HEK293 (cell line): ENCODE data around the gene TSPO.

ENCODE experiments used
- BCL11A ChIP-seq: fragments of 450-650 bp; formaldehyde crosslinking; IDR thresholded peaks from 2 replicates; pipeline ENCODE4 v1.5.1; 2016; ENCODE audit warnings: low read depth, missing biosample characterization, missing genetic modification characterization
- BCL11B ChIP-seq: fragments of 450-650 bp; formaldehyde crosslinking; IDR thresholded peaks from 2 replicates; pipeline ENCODE4 v1.5.1; 2016; ENCODE audit warnings: low read depth, missing biosample characterization, missing genetic modification characterization
- KLF1 ChIP-seq: fragments of 450-650 bp; formaldehyde crosslinking; IDR thresholded peaks from 2 replicates; pipeline ENCODE4 v1.5.1; 2016; ENCODE audit warnings: missing biosample characterization, missing genetic modification characterization
- KLF10 ChIP-seq: fragments of 450-650 bp; IDR thresholded peaks from 2 replicates; pipeline ENCODE4 v1.5.1; 2018; ENCODE audit warnings: missing biosample characterization, mild to moderate bottlenecking, missing genetic modification characterization
- KLF16 ChIP-seq: fragments of 450-650 bp; formaldehyde crosslinking; IDR thresholded peaks from 2 replicates; pipeline ENCODE4 v1.5.1; 2017; ENCODE audit warnings: missing biosample characterization, missing genetic modification characterization
- KLF17 ChIP-seq: fragments of 450-650 bp; formaldehyde crosslinking; IDR thresholded peaks from 2 replicates; pipeline ENCODE4 v1.5.1; 2016; ENCODE audit warnings: missing biosample characterization, missing genetic modification characterization
- KLF7 ChIP-seq: fragments of 450-650 bp; formaldehyde crosslinking; IDR thresholded peaks from 2 replicates; pipeline ENCODE4 v1.5.1; 2016; ENCODE audit warnings: missing biosample characterization, missing genetic modification characterization, borderline replicate concordance
- KLF8 ChIP-seq: fragments of 450-650 bp; formaldehyde crosslinking; IDR thresholded peaks from 2 replicates; pipeline ENCODE4 v1.5.1; 2016; ENCODE audit warnings: missing biosample characterization, missing genetic modification characterization
- KLF9 ChIP-seq: fragments of 450-650 bp; formaldehyde crosslinking; IDR thresholded peaks from 2 replicates; pipeline ENCODE4 v1.5.1; 2016; ENCODE audit warnings: missing biosample characterization, missing genetic modification characterization, low read depth
- OSR2 ChIP-seq: fragments of 450-650 bp; formaldehyde crosslinking; IDR thresholded peaks from 2 replicates; pipeline ENCODE4 v1.5.1; 2016; ENCODE audit warnings: missing biosample characterization, missing genetic modification characterization
- OVOL3 ChIP-seq: fragments of 450-650 bp; formaldehyde crosslinking; IDR thresholded peaks from 2 replicates; pipeline ENCODE4 v1.5.1; 2016; ENCODE audit warnings: missing biosample characterization, missing genetic modification characterization
- SCRT1 ChIP-seq: fragments of 450-650 bp; formaldehyde crosslinking; IDR thresholded peaks from 2 replicates; pipeline ENCODE4 v1.5.1; 2016; ENCODE audit warnings: missing biosample characterization, missing genetic modification characterization, borderline replicate concordance
- SCRT2 ChIP-seq: fragments of 450-650 bp; formaldehyde crosslinking; IDR thresholded peaks from 2 replicates; pipeline ENCODE4 v1.5.1; 2016; ENCODE audit warnings: missing biosample characterization, missing genetic modification characterization
- SP2 ChIP-seq: fragments of 450-650 bp; formaldehyde crosslinking; IDR thresholded peaks from 2 replicates; pipeline ENCODE4 v1.5.1; 2016; ENCODE audit warnings: missing biosample characterization, missing genetic modification characterization
- SP3 ChIP-seq: fragments of 450-650 bp; formaldehyde crosslinking; IDR thresholded peaks from 2 replicates; pipeline ENCODE4 v1.5.1; 2016; ENCODE audit warnings: missing biosample characterization, missing genetic modification characterization
- SP7 ChIP-seq: fragments of 450-650 bp; formaldehyde crosslinking; IDR thresholded peaks from 2 replicates; pipeline ENCODE4 v1.5.1; 2016; ENCODE audit warnings: missing biosample characterization, missing genetic modification characterization
- ZBTB48 ChIP-seq: fragments of 450-650 bp; formaldehyde crosslinking; IDR thresholded peaks from 2 replicates; pipeline ENCODE4 v1.5.1; 2016; ENCODE audit warnings: missing biosample characterization, missing genetic modification characterization
- ZFHX2 ChIP-seq: fragments of 450-650 bp; formaldehyde crosslinking; conservative IDR thresholded peaks from 2 replicates; pipeline ENCODE4 v1.5.1; 2016; ENCODE audit warnings: missing biosample characterization, missing genetic modification characterization
- ZIC2 ChIP-seq: fragments of 450-650 bp; formaldehyde crosslinking; IDR thresholded peaks from 2 replicates; pipeline ENCODE4 v1.5.1; 2016; ENCODE audit warnings: missing biosample characterization, missing genetic modification characterization
- ZNF112 ChIP-seq: fragments of 450-650 bp; formaldehyde crosslinking; IDR thresholded peaks from 2 replicates; pipeline ENCODE4 v1.5.0; 2017; ENCODE audit warnings: missing biosample characterization, missing genetic modification characterization
- ZNF175 ChIP-seq: fragments of 450-650 bp; formaldehyde crosslinking; IDR thresholded peaks from 2 replicates; pipeline ENCODE4 v1.5.1; 2016; ENCODE audit warnings: missing biosample characterization, missing genetic modification characterization
- ZNF18 ChIP-seq: fragments of 450-650 bp; formaldehyde crosslinking; IDR thresholded peaks from 2 replicates; pipeline ENCODE4 v1.5.1; 2016; ENCODE audit warnings: missing biosample characterization, missing genetic modification characterization
- ZNF223 ChIP-seq: fragments of 450-650 bp; formaldehyde crosslinking; IDR thresholded peaks from 2 replicates; pipeline ENCODE4 v1.5.1; 2016; ENCODE audit warnings: missing biosample characterization, missing genetic modification characterization
- ZNF239 ChIP-seq: fragments of 450-650 bp; formaldehyde crosslinking; IDR thresholded peaks from 2 replicates; pipeline ENCODE4 v1.5.1; 2016; ENCODE audit warnings: missing biosample characterization, missing genetic modification characterization
- ZNF311 ChIP-seq: fragments of 450-650 bp; formaldehyde crosslinking; IDR thresholded peaks from 2 replicates; pipeline ENCODE4 v1.5.1; 2017; ENCODE audit warnings: missing biosample characterization, missing genetic modification characterization, borderline replicate concordance
- ZNF398 ChIP-seq: fragments of 450-650 bp; formaldehyde crosslinking; IDR thresholded peaks from 2 replicates; pipeline ENCODE4 v1.5.1; 2017; ENCODE audit warnings: missing biosample characterization, missing genetic modification characterization
- ZNF433 ChIP-seq: fragments of 450-650 bp; formaldehyde crosslinking; IDR thresholded peaks from 2 replicates; pipeline ENCODE4 v1.5.1; 2016; ENCODE audit warnings: missing biosample characterization, missing genetic modification characterization, low read depth
- ZNF449 ChIP-seq: fragments of 450-650 bp; formaldehyde crosslinking; IDR thresholded peaks from 2 replicates; pipeline ENCODE4 v1.5.1; 2017; ENCODE audit warnings: missing biosample characterization, mild to moderate bottlenecking, missing genetic modification characterization, moderate library complexity
- ZNF48 ChIP-seq: fragments of 450-650 bp; formaldehyde crosslinking; IDR thresholded peaks from 2 replicates; pipeline ENCODE4 v1.5.1; 2016; ENCODE audit warnings: missing biosample characterization, missing genetic modification characterization
- ZNF514 ChIP-seq: fragments of 450-650 bp; formaldehyde crosslinking; IDR thresholded peaks from 2 replicates; pipeline ENCODE4 v1.5.1; 2016; ENCODE audit warnings: missing biosample characterization, missing genetic modification characterization
- ZNF521 ChIP-seq: fragments of 450-650 bp; formaldehyde crosslinking; IDR thresholded peaks from 2 replicates; pipeline ENCODE4 v1.5.1; 2017; ENCODE audit warnings: missing biosample characterization, mild to moderate bottlenecking, missing genetic modification characterization
- ZNF530 ChIP-seq: fragments of 450-650 bp; formaldehyde crosslinking; IDR thresholded peaks from 2 replicates; pipeline ENCODE4 v1.5.1; 2016; ENCODE audit warnings: low read depth, missing biosample characterization, missing genetic modification characterization
- ZNF558 ChIP-seq: fragments of 450-650 bp; formaldehyde crosslinking; IDR thresholded peaks from 2 replicates; pipeline ENCODE4 v1.5.1; 2016; ENCODE audit warnings: missing biosample characterization, missing genetic modification characterization
- ZNF645 ChIP-seq: fragments of 450-650 bp; formaldehyde crosslinking; IDR thresholded peaks from 2 replicates; pipeline ENCODE4; 2016; ENCODE audit warnings: missing biosample characterization, missing genetic modification characterization
- ZNF837 ChIP-seq: fragments of 450-650 bp; formaldehyde crosslinking; IDR thresholded peaks from 2 replicates; pipeline ENCODE4 v1.5.1; 2016; ENCODE audit warnings: missing biosample characterization, missing genetic modification characterization
- ZSCAN30 ChIP-seq: fragments of 450-650 bp; IDR thresholded peaks from 2 replicates; pipeline ENCODE4 v1.5.1; 2018; ENCODE audit warnings: missing biosample characterization, mild to moderate bottlenecking, missing genetic modification characterization, moderate library complexity

The TSPO gene

GRCh38 chr22:43128928-43129424 is 22.4 kb upstream of the TSPO start (continued):
- no peak for TF ChIP-seq ZSCAN30 (tag by site-specific recombination)
- no peak for TF ChIP-seq ZNF223
- TF ChIP-seq ZNF645 (tag by site-specific recombination) = 0 out of 2 replicates have a peak, but pooled peaks have one; percentile 28
- 0 out of 2 replicates have a peak, but pooled peaks have one; percentile 10 for TF ChIP-seq ZFHX2
- no peak for TF ChIP-seq ZNF530
- 0 out of 2 replicates have a peak, but pooled peaks have one; percentile 32 for TF ChIP-seq KLF9 (tag by site-specific recombination)
- peak; percentile 41; the same call in 1 of the 2 replicates for TF ChIP-seq KLF8 (tag by site-specific recombination)
- TF ChIP-seq OSR2 (tag by site-specific recombination) = peak; percentile 97
- no peak for TF ChIP-seq ZNF18 (tag by site-specific recombination)
- TF ChIP-seq KLF10 (tag by site-specific recombination) = no peak
- no peak for TF ChIP-seq ZNF521 (tag by site-specific recombination)
- no peak for TF ChIP-seq ZNF837 (tag by site-specific recombination)
- peak; percentile 96 for TF ChIP-seq KLF1 (tag by site-specific recombination)
- no peak for TF ChIP-seq ZNF514 (tag by site-specific recombination)
- TF ChIP-seq KLF16 (tag by site-specific recombination) = peak; percentile 39; the same call in 1 of the 2 replicates
- no peak for TF ChIP-seq ZNF48
- no peak for TF ChIP-seq ZNF433 (tag by site-specific recombination)
- peak; percentile 100 for TF ChIP-seq SCRT2
- TF ChIP-seq ZNF449 (tag by site-specific recombination) = no peak
- peak; percentile 57; the same call in 1 of the 2 replicates for TF ChIP-seq SP7 (tag by site-specific recombination)
- peak; percentile 11; the same call in 1 of the 2 replicates for TF ChIP-seq SP2
- peak; percentile 30; the same call in 1 of the 2 replicates for TF ChIP-seq KLF17 (tag by site-specific recombination)
- no peak for TF ChIP-seq OVOL3
- peak; percentile 59 for TF ChIP-seq SP3
- peak; percentile 90; the same call in 1 of the 2 replicates for TF ChIP-seq KLF7 (tag by site-specific recombination)
- no peak for TF ChIP-seq ZNF112 (tag by site-specific recombination)
- peak; percentile 100 for TF ChIP-seq SCRT1 (tag by site-specific recombination)
- TF ChIP-seq ZNF558 = no peak
- no peak for TF ChIP-seq BCL11B
- no peak for TF ChIP-seq ZNF175
- TF ChIP-seq ZNF311 (tag by site-specific recombination) = no peak
- no peak for TF ChIP-seq ZNF398 (tag by site-specific recombination)
- peak; percentile 88 for TF ChIP-seq ZIC2
- no peak for TF ChIP-seq ZNF239 (tag by site-specific recombination)
- TF ChIP-seq ZBTB48 (tag by site-specific recombination) = no peak
- 0 out of 2 replicates have a peak, but pooled peaks have one; percentile 22 for TF ChIP-seq BCL11A (tag by site-specific recombination)
